SK-N-SH treated with all-trans-retinoic acid at 6 μM for 48 hours (cell line): ENCODE measurements around the gene HTR2A.
A peak's percentile ranks its signal among the peaks of the same experiment; 100 is the strongest.

Source experiments
- ATAC-seq: fragments of 200-7000 bp; cut with Tn5 transposase; 3 replicates; pipeline ENCODE4 v1.9.1; 2020; ENCODE audit warnings: mild to moderate bottlenecking, moderate library complexity
- ARNTL ChIP-seq: fragments of 450-650 bp; formaldehyde crosslinking; IDR thresholded peaks from 2 replicates; pipeline ENCODE4 v1.5.0; 2020; ENCODE audit warnings: low read depth, mild to moderate bottlenecking, moderate library complexity, borderline replicate concordance
- BACH2 ChIP-seq: fragments of 250-450 bp; sonication (Bioruptor Pico); IDR thresholded peaks from 2 replicates; pipeline ENCODE4 v1.9.0; 2021; ENCODE audit warnings: mild to moderate bottlenecking, borderline replicate concordance
- CREB5 ChIP-seq: fragments of 250-450 bp; sonication (Bioruptor Pico); IDR thresholded peaks from 2 replicates; pipeline ENCODE4 v1.5.1; 2020; ENCODE audit warnings: low read depth, mild to moderate bottlenecking, moderate library complexity
- CSDC2 ChIP-seq: fragments of 250-450 bp; sonication (Bioruptor Pico); IDR thresholded peaks from 2 replicates; pipeline ENCODE4 v1.5.0; 2020; ENCODE audit warnings: mild to moderate bottlenecking, moderate library complexity
- GLIS3 ChIP-seq: fragments of 250-450 bp; sonication (Bioruptor Pico); IDR thresholded peaks from 2 replicates; pipeline ENCODE4 v1.5.0; 2020; ENCODE audit warnings: mild to moderate bottlenecking, moderate library complexity
- ISL1 ChIP-seq: fragments of 250-450 bp; sonication (Bioruptor Pico); IDR thresholded peaks from 2 replicates; pipeline ENCODE4 v2.1.2; 2022; ENCODE audit warnings: mild to moderate bottlenecking, moderate library complexity
- OSR1 ChIP-seq: fragments of 250-450 bp; sonication (Bioruptor Pico); IDR thresholded peaks from 2 replicates; pipeline ENCODE4 v1.8.0; 2022; ENCODE audit warnings: moderate library complexity, mild to moderate bottlenecking, inconsistent platforms
- PATZ1 ChIP-seq: fragments of 250-450 bp; sonication (Bioruptor Pico); IDR thresholded peaks from 2 replicates; pipeline ENCODE4 v1.8.0; 2020; ENCODE audit warnings: mild to moderate bottlenecking, moderate library complexity, borderline replicate concordance
- POU6F1 ChIP-seq: fragments of 250-450 bp; sonication (Bioruptor Pico); IDR thresholded peaks from 2 replicates; pipeline ENCODE4 v1.8.0; 2021; ENCODE audit warnings: low read depth, mild to moderate bottlenecking, moderate library complexity, borderline replicate concordance
- PPARA ChIP-seq: fragments of 250-450 bp; sonication (Bioruptor Pico); IDR thresholded peaks from 2 replicates; pipeline ENCODE4 v1.5.0; 2020; ENCODE audit warnings: mild to moderate bottlenecking, borderline replicate concordance
- RARB ChIP-seq: fragments of 250-450 bp; sonication (Bioruptor Pico); IDR thresholded peaks from 2 replicates; pipeline ENCODE4 v1.8.0; 2021; ENCODE audit warnings: mild to moderate bottlenecking, moderate library complexity
- SNAI2 ChIP-seq: fragments of 250-450 bp; sonication (Bioruptor Pico); IDR thresholded peaks from 2 replicates; pipeline ENCODE4 v1.5.0; 2020; ENCODE audit warnings: mild to moderate bottlenecking, moderate library complexity
- TCF4 ChIP-seq: fragments of 250-450 bp; sonication (Bioruptor Pico); IDR thresholded peaks from 2 replicates; pipeline ENCODE4 v1.8.0; 2021; ENCODE audit warnings: mild to moderate bottlenecking, moderate library complexity, borderline replicate concordance
- TOX ChIP-seq: fragments of 250-450 bp; sonication (Bioruptor Pico); IDR thresholded peaks from 2 replicates; pipeline ENCODE4 v1.8.0; 2021; ENCODE audit warnings: mild to moderate bottlenecking, moderate library complexity, borderline replicate concordance
- TSHZ2 ChIP-seq: fragments of 250-450 bp; sonication (Bioruptor Pico); IDR thresholded peaks from 2 replicates; pipeline ENCODE4 v1.5.0; 2020; ENCODE audit warnings: mild to moderate bottlenecking, moderate library complexity
- ZC3H10 ChIP-seq: fragments of 250-450 bp; sonication (Bioruptor Pico); IDR thresholded peaks from 2 replicates; pipeline ENCODE4 v1.5.1; 2021; ENCODE audit warnings: mild to moderate bottlenecking, moderate library complexity
- ZFP3 ChIP-seq: fragments of 250-450 bp; sonication (Bioruptor Pico); IDR thresholded peaks from 2 replicates; pipeline ENCODE4 v1.5.0; 2020; ENCODE audit warnings: mild to moderate bottlenecking, moderate library complexity
- ZFP30 ChIP-seq: fragments of 450-650 bp; formaldehyde crosslinking; IDR thresholded peaks from 2 replicates; pipeline ENCODE4 v1.5.0; 2022; ENCODE audit warnings: mild to moderate bottlenecking, moderate library complexity
- ZNF565 ChIP-seq: fragments of 450-650 bp; formaldehyde crosslinking; conservative IDR thresholded peaks from 2 replicates; pipeline ENCODE4 v1.5.0; 2020; ENCODE audit warnings: low read depth, mild to moderate bottlenecking, moderate library complexity
- ZNF8 ChIP-seq: fragments of 450-650 bp; formaldehyde crosslinking; IDR thresholded peaks from 2 replicates; pipeline ENCODE4 v1.5.0; 2020; ENCODE audit warnings: mild to moderate bottlenecking, moderate library complexity

The HTR2A gene

GRCh38 chr13:46844431-46844830 lies 52.4 kb downstream of the HTR2A start:
- ATAC-seq = peak; percentile 38; the same call in 2 of the 3 replicates
- no peak for TF ChIP-seq BACH2 (CRISPR knock-in tag)
- TF ChIP-seq, all 23 proteins: peak for 0

- ATAC-seq = no peak
- no peak for TF ChIP-seq CREB5
- no peak for TF ChIP-seq TSHZ2 (CRISPR knock-in tag)
- TF ChIP-seq OSR1 (CRISPR knock-in tag) = no peak
- TF ChIP-seq RARB (CRISPR knock-in tag) = no peak
- TF ChIP-seq PATZ1 = no peak
- TF ChIP-seq ZC3H10 (CRISPR knock-in tag) = no peak
- no peak for TF ChIP-seq ZNF8 (CRISPR knock-in tag)
- TF ChIP-seq TOX (CRISPR knock-in tag) = no peak
- TF ChIP-seq TCF4 = no peak
- TF ChIP-seq ZFP30 (CRISPR knock-in tag) = no peak
- no peak for TF ChIP-seq GLIS3
- TF ChIP-seq PPARA (CRISPR knock-in tag) = no peak
Observed at GRCh38 chr13:46839399-46839798, 57.5 kb downstream of the HTR2A start.

- TF ChIP-seq ARNTL (CRISPR knock-in tag) (no peak), ISL1 (CRISPR knock-in tag) (no peak), SNAI2 (CRISPR knock-in tag) (no peak), TCF4 (no peak), TOX (CRISPR knock-in tag) (no peak), ZNF565 (no peak), CREB5 (no peak), CSDC2 (CRISPR knock-in tag) (no peak), BACH2 (CRISPR knock-in tag) (no peak)
- no peak for ATAC-seq
Observed at GRCh38 chr13:46834657-46835056, 62.2 kb downstream of the HTR2A start.

- ATAC-seq = peak; percentile 75
- TF ChIP-seq ISL1 (CRISPR knock-in tag) = no peak
- no peak for TF ChIP-seq POU6F1 (CRISPR knock-in tag)
- TF ChIP-seq ZFP30 (CRISPR knock-in tag) = no peak
- TF ChIP-seq TOX (CRISPR knock-in tag) = no peak
- TF ChIP-seq ARNTL (CRISPR knock-in tag) = no peak
- no peak for TF ChIP-seq ZC3H10 (CRISPR knock-in tag)
- TF ChIP-seq TSHZ2 (CRISPR knock-in tag) = no peak
- TF ChIP-seq TCF4 = no peak
- no peak for TF ChIP-seq ZNF8 (CRISPR knock-in tag)
- no peak for TF ChIP-seq GLIS3
- no peak for TF ChIP-seq ZFP3 (CRISPR knock-in tag)
- no peak for TF ChIP-seq BACH2 (CRISPR knock-in tag)
- no peak for TF ChIP-seq SNAI2 (CRISPR knock-in tag)
- TF ChIP-seq CREB5 = no peak
Observed at GRCh38 chr13:46831588-46832194, 65.2 kb downstream of the HTR2A start.
